HG02981 (cell line): Measurements from ENCODE around the gene LTBP1.

Source experiments
- ATAC-seq: cut with Tn5 transposase; IDR thresholded peaks from one replicate; pipeline ENCODE4 v1.9.1; 2021; ENCODE audit warnings: mild to moderate bottlenecking, moderate library complexity; ENCODE audit not compliant: unreplicated experiment

The LTBP1 gene

DNA sequence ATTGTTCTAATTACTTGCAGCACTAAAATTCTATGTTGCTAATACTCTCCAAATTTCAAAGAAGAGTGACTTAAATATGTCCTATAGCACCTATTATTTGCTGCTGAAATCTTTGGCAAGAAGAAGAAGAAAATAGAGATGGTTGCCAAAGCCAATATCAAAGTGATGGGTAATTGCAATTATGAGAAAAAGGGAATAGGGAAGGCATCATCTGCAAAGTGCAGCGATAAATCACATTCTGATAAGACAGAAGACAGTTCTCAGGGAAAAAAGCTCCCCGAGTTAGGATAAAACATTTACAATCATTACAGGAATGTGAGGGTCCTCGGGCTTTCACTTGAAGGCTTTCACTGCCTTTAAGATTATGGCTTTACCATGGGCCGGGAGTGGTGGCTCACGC, 457.6 kb downstream of the LTBP1 start:
- ATAC-seq: no peak

DNA sequence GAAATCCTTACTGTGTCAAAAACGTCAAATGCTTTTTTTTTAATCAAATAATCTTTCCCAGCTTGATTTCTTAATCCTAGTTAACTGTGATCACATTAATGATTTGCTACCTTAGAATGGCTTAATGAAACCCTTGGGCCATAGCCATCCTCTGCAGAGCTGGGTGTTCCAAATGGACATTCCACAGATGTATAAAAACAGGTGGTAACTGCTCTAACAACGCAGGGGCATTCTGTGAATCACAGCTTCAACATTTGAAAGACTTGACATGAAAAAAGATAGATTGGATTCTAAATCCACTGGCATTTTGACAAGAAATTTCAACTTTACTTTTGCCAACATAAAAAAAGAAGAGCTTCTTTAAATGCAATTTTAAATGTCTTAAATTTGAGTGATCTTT, 459.9 kb downstream of the LTBP1 start:
- no peak for ATAC-seq

DNA sequence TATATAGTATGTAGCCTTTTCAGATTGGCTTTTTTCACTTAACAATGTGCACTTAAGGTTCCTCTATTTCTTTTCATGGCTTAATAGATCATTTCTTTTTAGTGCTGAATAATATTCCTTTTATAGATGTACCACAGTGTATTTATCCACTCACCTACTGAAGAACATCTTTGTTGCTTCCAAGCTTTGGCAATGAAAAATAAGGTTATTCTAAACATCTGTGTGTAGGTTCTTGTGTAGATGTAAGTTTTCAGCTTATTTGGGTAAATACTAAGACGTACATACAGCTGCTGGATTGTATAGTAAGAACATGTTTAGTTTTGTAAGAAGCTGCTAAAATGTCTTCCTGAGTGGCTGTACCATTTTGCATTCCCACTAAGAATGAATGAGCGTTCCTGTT, 461.4 kb downstream of the LTBP1 start:
- no peak for ATAC-seq

- no peak for ATAC-seq
These were observed 462.7 kb downstream of the LTBP1 start for GRCh38 chr2:33409417-33409955.

GRCh38 chr2:33411765-33412164, 465.0 kb downstream of the LTBP1 start:
- ATAC-seq: no peak

DNA sequence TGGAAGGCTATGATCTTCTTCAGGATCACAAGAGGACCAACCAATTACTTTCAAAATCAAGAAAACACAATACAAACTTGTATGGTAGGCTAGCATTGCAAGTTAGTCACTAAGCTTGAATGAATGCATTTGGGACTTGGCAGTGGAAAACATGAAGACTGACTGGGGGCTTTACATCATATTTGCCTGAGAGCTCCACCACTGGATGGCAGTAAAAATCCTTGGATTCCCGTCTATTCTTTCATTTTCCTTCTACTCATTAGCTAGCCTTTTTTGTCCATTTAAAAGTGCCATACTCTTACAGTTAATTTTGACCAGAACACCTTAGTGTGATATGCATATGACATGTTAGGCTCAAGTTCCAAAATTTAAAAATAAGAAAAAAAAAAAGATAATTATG, 466.2 kb downstream of the LTBP1 start:
- no peak for ATAC-seq

GRCh38 chr2:33419581-33420200, 472.9 kb downstream of the LTBP1 start:
- ATAC-seq: no peak

GRCh38 chr2:33420726-33421125, 474.0 kb downstream of the LTBP1 start:
- no peak for ATAC-seq

- ATAC-seq: no peak
These were observed 475.1 kb downstream of the LTBP1 start for GRCh38 chr2:33421820-33422219.

GRCh38 chr2:33425161-33425560, 478.4 kb downstream of the LTBP1 start:
- no peak for ATAC-seq

DNA sequence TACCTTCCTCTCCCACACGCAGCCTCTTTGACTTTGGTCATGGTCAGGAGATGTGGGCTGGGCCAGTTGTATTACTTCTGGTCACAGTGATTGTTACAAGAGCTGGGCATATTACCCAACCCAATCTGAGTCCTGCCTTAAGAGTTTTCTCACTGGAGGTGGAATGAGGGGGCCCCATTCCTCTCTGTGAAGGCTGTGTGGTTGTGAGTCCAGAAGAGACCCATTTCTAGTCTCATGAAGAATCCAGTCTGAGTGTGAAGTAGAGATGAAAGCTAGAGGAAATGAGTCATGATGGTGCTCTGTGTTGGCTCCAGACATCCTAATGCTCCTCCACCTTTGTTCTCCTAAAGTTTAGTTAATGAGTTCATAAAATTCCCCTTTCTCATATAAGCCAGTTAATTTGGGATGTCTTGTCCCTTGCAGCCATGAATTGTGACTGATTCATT, 478.9 kb downstream of the LTBP1 start:
- ATAC-seq: no peak

DNA sequence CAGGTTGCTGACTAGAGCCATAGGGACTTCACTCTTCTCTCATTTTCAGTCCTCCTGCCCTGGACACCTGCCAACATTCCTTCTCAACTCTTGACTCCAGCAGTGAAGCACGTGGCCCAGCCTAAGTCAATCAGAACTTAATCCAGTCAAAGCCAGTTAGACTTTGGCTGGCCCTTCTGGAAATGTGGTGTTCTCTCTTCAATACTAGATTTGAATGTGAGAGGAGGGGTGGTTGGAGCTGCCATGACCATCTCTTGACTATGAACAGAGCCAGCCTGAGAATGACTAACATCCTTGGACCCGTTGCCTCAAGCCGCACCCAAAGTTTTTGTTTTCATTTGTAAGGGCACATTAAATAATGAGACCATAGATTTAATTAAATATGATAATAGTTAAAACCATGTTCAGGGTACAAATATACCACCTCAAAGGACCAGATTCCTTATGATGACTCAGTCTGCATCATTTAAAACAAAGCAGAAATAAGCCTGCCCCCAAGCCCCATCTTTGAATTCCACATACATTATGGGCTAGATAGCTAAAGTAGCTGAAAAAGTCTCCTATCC, 480.0 kb downstream of the LTBP1 start:
- ATAC-seq: no peak

DNA sequence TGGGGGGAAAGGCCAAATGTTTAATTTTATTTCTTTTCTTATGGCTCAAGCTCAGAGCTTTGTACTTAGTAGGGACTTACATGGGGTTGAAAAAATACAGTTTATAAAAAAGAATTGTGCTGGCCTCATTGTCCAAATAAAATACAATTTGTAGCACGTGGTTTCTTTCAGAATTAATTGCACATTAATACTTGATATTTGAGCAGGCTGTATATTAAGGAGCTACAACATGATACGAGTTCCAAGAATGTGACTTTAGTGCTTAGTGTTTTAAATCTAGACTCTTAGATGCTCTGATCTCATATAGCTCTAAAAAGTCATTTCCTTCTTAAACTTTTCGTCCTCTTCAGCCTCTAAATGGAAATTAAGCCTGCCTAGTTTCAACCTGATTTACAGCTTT, 483.3 kb downstream of the LTBP1 start:
- ATAC-seq: no peak

- no peak for ATAC-seq
These were observed 484.1 kb downstream of the LTBP1 start for GRCh38 chr2:33430856-33431255.

DNA sequence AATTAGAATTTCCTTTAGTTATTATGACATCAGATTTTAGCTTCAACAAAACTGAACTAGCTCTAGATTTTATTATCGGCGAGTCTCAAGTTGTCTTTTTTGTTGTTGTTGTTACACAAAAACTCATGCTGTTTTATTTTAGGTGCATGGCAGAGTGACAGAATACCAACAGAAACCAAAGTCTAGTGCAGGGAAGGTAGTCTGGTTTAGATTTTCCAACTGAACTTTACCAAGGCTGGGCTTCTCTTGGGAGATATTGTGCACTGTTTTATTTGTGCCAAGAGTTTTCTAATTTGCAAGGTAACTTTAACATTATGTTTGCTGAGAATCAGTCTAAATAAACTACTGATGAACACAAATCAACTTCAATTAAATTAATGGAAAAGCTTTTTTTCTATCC, 486.1 kb downstream of the LTBP1 start:
- no peak for ATAC-seq

GRCh38 chr2:33433279-33434235, 486.8 kb downstream of the LTBP1 start:
- ATAC-seq: no peak

DNA sequence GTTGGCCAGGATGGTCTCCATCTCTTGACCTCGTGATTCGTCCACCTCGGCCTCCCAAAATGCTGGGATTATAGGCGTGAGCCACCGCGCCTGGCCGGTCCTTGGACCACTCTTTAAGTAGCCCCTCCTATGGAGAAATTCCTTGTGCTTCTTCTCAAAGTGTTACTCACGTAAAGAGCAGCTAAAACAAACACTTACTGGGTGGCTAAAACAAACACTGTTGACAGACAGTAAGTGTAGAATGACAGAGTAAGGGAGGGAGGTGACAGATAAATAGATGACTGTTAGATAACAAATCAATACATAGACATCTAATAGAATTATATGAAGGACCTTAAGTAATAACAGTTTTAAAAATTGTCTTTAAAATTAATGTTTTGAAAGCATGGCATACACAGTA, 488.8 kb downstream of the LTBP1 start:
- no peak for ATAC-seq

- ATAC-seq: no peak
These were observed 489.3 kb downstream of the LTBP1 start for GRCh38 chr2:33436083-33436482.

GRCh38 chr2:33437297-33437696, 490.5 kb downstream of the LTBP1 start:
- ATAC-seq: no peak

GRCh38 chr2:33437815-33438214, 491.1 kb downstream of the LTBP1 start:
- no peak for ATAC-seq

- peak; percentile 90 for ATAC-seq
These were observed 494.6 kb downstream of the LTBP1 start for GRCh38 chr2:33441235-33441810.
